Muscle layer of colon (tissue), 2 donors: Measurements from ENCODE around the gene DOP1B.

Experiments
- H3K27ac ChIP-seq: one replicate; pipeline ENCODE4 v1.7.0; 2013; ENCODE audit warnings: low read depth, mild to moderate bottlenecking, low read length, moderate library complexity
- H3K27me3 ChIP-seq, 2 donors: one replicate each; pipeline ENCODE4 v1.7.0; 2013; ENCODE audit warnings: low read length in 2 of 2, mild to moderate bottlenecking in 2 of 2; ENCODE audit not compliant: insufficient read depth in 2 of 2, control insufficient read depth in 1 of 2
- H3K36me3 ChIP-seq: one replicate; pipeline ENCODE4 v1.7.0; 2013; ENCODE audit warnings: mild to moderate bottlenecking, low read length; ENCODE audit not compliant: insufficient read depth
- H3K4me1 ChIP-seq: one replicate; pipeline ENCODE4 v1.7.0; 2013; ENCODE audit warnings: mild to moderate bottlenecking, low read length; ENCODE audit not compliant: insufficient read depth
- H3K4me3 ChIP-seq, 2 donors: one replicate each; pipeline ENCODE4 v1.7.0; 2013; ENCODE audit warnings: low read length in 2 of 2, low read depth in 1 of 2, mild to moderate bottlenecking in 1 of 2, moderate library complexity in 1 of 2
- H3K9ac ChIP-seq: one replicate; pipeline ENCODE4 v1.7.0; 2013; ENCODE audit warnings: low read length
- H3K9me3 ChIP-seq: one replicate; pipeline ENCODE4 v1.7.0; 2013; ENCODE audit warnings: mild to moderate bottlenecking, low read length
- donor health status: abdominal sarcoma.
- donor health status: Adenocarcinoma of cecum.

Gene DOP1B

GRCh38 chr21:36178349-36178748 is 21.7 kb downstream of the DOP1B start:
- H3K27ac ChIP-seq = no peak overlapping the region
- no peaks in the 10 kb centered on the region for H3K27me3 ChIP-seq
- H3K4me1 ChIP-seq = no peaks in the 10 kb centered on the region
- H3K9ac ChIP-seq = no peak overlapping the region
- H3K4me3 ChIP-seq = no peak overlapping the region
- no peaks in the 10 kb centered on the region for H3K36me3 ChIP-seq
- no peaks in the 10 kb centered on the region for H3K9me3 ChIP-seq

- no peak overlapping the region for H3K9ac ChIP-seq
- H3K9me3 ChIP-seq = no peaks in the 10 kb centered on the region
- H3K36me3 ChIP-seq = no peaks in the 10 kb centered on the region
- H3K4me1 ChIP-seq = no peaks in the 10 kb centered on the region
- H3K4me3 ChIP-seq = no peak overlapping the region
- H3K27ac ChIP-seq = no peak overlapping the region
- H3K27me3 ChIP-seq = no peaks in the 10 kb centered on the region
These were observed 22.5 kb downstream of the DOP1B start for GRCh38 chr21:36179145-36179544.

- no peaks in the 10 kb centered on the region for H3K9me3 ChIP-seq
- no peaks in the 10 kb centered on the region for H3K36me3 ChIP-seq
- H3K4me3 ChIP-seq = no peak overlapping the region
- H3K27ac ChIP-seq = no peak overlapping the region
- no peaks in the 10 kb centered on the region for H3K4me1 ChIP-seq
- no peak overlapping the region for H3K9ac ChIP-seq
- H3K27me3 ChIP-seq = no peaks in the 10 kb centered on the region
These were observed 24.3 kb downstream of the DOP1B start for GRCh38 chr21:36180963-36181362.

GRCh38 chr21:36183144-36183795 is 26.6 kb downstream of the DOP1B start:
- no peak overlapping the region for H3K27ac ChIP-seq
- H3K4me3 ChIP-seq = no peak overlapping the region
- no peaks in the 10 kb centered on the region for H3K9me3 ChIP-seq
- no peaks in the 10 kb centered on the region for H3K36me3 ChIP-seq
- H3K27me3 ChIP-seq = no peaks in the 10 kb centered on the region
- peaks cover 4% of the 10 kb centered on the region for H3K4me1 ChIP-seq
- H3K9ac ChIP-seq = no peak overlapping the region

- Histone ChIP-seq H3K27me3 (no peaks in the 10 kb centered on the region), H3K9me3 (no peaks in the 10 kb centered on the region), H3K36me3 (no peaks in the 10 kb centered on the region), H3K4me3 (no peak overlapping the region), H3K27ac (no peak overlapping the region), H3K9ac (no peak overlapping the region), H3K4me1 (peaks cover 8% of the 10 kb centered on the region)
These were observed 27.9 kb downstream of the DOP1B start for GRCh38 chr21:36184545-36184944.

GRCh38 chr21:36185523-36185922 is 28.9 kb downstream of the DOP1B start:
- Histone ChIP-seq H3K9ac (no peak overlapping the region), H3K27ac (no peak overlapping the region), H3K36me3 (no peaks in the 10 kb centered on the region), H3K4me1 (peaks cover 8% of the 10 kb centered on the region), H3K27me3 (no peaks in the 10 kb centered on the region), H3K9me3 (no peaks in the 10 kb centered on the region), H3K4me3 (no peak overlapping the region)

GRCh38 chr21:36186081-36186480 is 29.5 kb downstream of the DOP1B start:
- no peaks in the 10 kb centered on the region for H3K27me3 ChIP-seq
- no peak overlapping the region for H3K9ac ChIP-seq
- no peaks in the 10 kb centered on the region for H3K36me3 ChIP-seq
- H3K27ac ChIP-seq = no peak overlapping the region
- peaks cover 8% of the 10 kb centered on the region for H3K4me1 ChIP-seq
- no peaks in the 10 kb centered on the region for H3K9me3 ChIP-seq
- H3K4me3 ChIP-seq = no peak overlapping the region

- no peaks in the 10 kb centered on the region for H3K9me3 ChIP-seq
- H3K9ac ChIP-seq = no peak overlapping the region
- no peak overlapping the region for H3K4me3 ChIP-seq
- peaks cover 8% of the 10 kb centered on the region for H3K4me1 ChIP-seq
- H3K27ac ChIP-seq = no peak overlapping the region
- no peaks in the 10 kb centered on the region for H3K36me3 ChIP-seq
- no peaks in the 10 kb centered on the region for H3K27me3 ChIP-seq
These were observed 30.1 kb downstream of the DOP1B start for GRCh38 chr21:36186506-36187399.

GRCh38 chr21:36188081-36188681 is 31.6 kb downstream of the DOP1B start:
- H3K27me3 ChIP-seq = no peaks in the 10 kb centered on the region

GRCh38 chr21:36188937-36189336 is 32.3 kb downstream of the DOP1B start:
- H3K9ac ChIP-seq = no peak overlapping the region
- peaks cover 8% of the 10 kb centered on the region for H3K4me1 ChIP-seq
- H3K27ac ChIP-seq = no peak overlapping the region
- no peaks in the 10 kb centered on the region for H3K9me3 ChIP-seq
- no peaks in the 10 kb centered on the region for H3K27me3 ChIP-seq
- H3K36me3 ChIP-seq = no peaks in the 10 kb centered on the region
- no peak overlapping the region for H3K4me3 ChIP-seq

More at GRCh38 chr21:36188081-36188681, 31.6 kb downstream of the DOP1B start:
- Histone ChIP-seq H3K36me3 (no peaks in the 10 kb centered on the region), H3K9me3 (no peaks in the 10 kb centered on the region), H3K9ac (no peak overlapping the region), H3K4me1 (peaks cover 8% of the 10 kb centered on the region), H3K4me3 (no peak overlapping the region), H3K27ac (no peak overlapping the region)

GRCh38 chr21:36190736-36191135 is 34.1 kb downstream of the DOP1B start:
- H3K9ac ChIP-seq = no peak overlapping the region
- H3K4me1 ChIP-seq = peaks cover 8% of the 10 kb centered on the region
- H3K27ac ChIP-seq = no peak overlapping the region
- H3K4me3 ChIP-seq = no peak overlapping the region
- H3K27me3 ChIP-seq = no peaks in the 10 kb centered on the region
- H3K36me3 ChIP-seq = no peaks in the 10 kb centered on the region
- H3K9me3 ChIP-seq = no peaks in the 10 kb centered on the region
